Activated T-helper 17 cell treated with anti-CD3 and anti-CD28 coated beads, Interleukin-2, amount 50 U/mL, for 72 hours (primary cell): ENCODE data around the gene PXMP4. TPM values are rescaled to one million over a fixed set of nuclear protein-coding genes. Genes with fewer than 3 reads are reported as not detected.
"Not testable (repeated sequence)": the region's sequence is repeated elsewhere in the genome, so short reads cannot be mapped to it uniquely, and the experiment has no call there.

Experiments
- ATAC-seq: fragments of 150-1000 bp; cut with Tn5 transposase; replicated peaks from 2 replicates; pipeline ENCODE4 v1.10.0; 2021; ENCODE audit warnings: mild to moderate bottlenecking, moderate library complexity
- H3K27ac Mint-ChIP-seq: one replicate; pipeline ENCODE4 v1.8.0; 2022; ENCODE audit warnings: mixed read lengths
- H3K27me3 Mint-ChIP-seq: one replicate; pipeline ENCODE4 v1.8.0; 2022; ENCODE audit warnings: mixed read lengths
- H3K36me3 Mint-ChIP-seq: one replicate; pipeline ENCODE4 v1.8.0; 2022; ENCODE audit warnings: low read depth, mild to moderate bottlenecking, mixed read lengths
- H3K4me1 Mint-ChIP-seq: one replicate; pipeline ENCODE4 v1.8.0; 2022; ENCODE audit warnings: mixed read lengths
- H3K4me3 Mint-ChIP-seq: one replicate; pipeline ENCODE4 v1.8.0; 2022; ENCODE audit warnings: mild to moderate bottlenecking, mixed read lengths
- H3K9me3 Mint-ChIP-seq: one replicate; pipeline ENCODE4 v1.8.0; 2022; ENCODE audit warnings: mixed read lengths
- total RNA-seq, 2 donors: library from RNA; stranded (reverse); gene quantifications; one replicate each; pipeline ENCODE4 v1.2.3, GENCODE V29; 2022

The PXMP4 gene
- total RNA-seq = 1 to 10 TPM; 6.7 to 8.0 TPM

GRCh38 chr20:33719989-33720709, at the start of gene PXMP4:
Gene PXMP4 (minus strand): TSS chr20:33720310. CDS start chr20:33720207, 103 bp downstream.
- H3K4me1 Mint-ChIP-seq = peaks cover 9% of the 10 kb centered on the region
- H3K4me3 Mint-ChIP-seq = peak within 1 kb of the TSS; percentile 68
- H3K27ac Mint-ChIP-seq = peak within 1 kb of the TSS; percentile 49
- H3K27me3 Mint-ChIP-seq = no peaks in the 10 kb centered on the region
- peaks cover 6% of the 10 kb centered on the region for H3K36me3 Mint-ChIP-seq
- H3K9me3 Mint-ChIP-seq = peaks cover 4% of the 10 kb centered on the region
- peak; percentile 99 for ATAC-seq

- peaks cover 6% of the 10 kb centered on the region for H3K4me1 Mint-ChIP-seq
- no peak for ATAC-seq
- no peak overlapping the region for H3K4me3 Mint-ChIP-seq
- H3K9me3 Mint-ChIP-seq = no peaks in the 10 kb centered on the region
- no peak overlapping the region for H3K27ac Mint-ChIP-seq
- no peaks in the 10 kb centered on the region for H3K27me3 Mint-ChIP-seq
- peaks cover 40% of the 10 kb centered on the region for H3K36me3 Mint-ChIP-seq
Measured at GRCh38 chr20:33769043-33769442, 48.9 kb upstream of the PXMP4 start.

GRCh38 chr20:33767777-33768138, 47.6 kb upstream of the PXMP4 start:
- H3K4me1 Mint-ChIP-seq = peaks cover 2% of the 10 kb centered on the region
- H3K27ac Mint-ChIP-seq = no peak overlapping the region
- no peaks in the 10 kb centered on the region for H3K9me3 Mint-ChIP-seq
- H3K27me3 Mint-ChIP-seq = no peaks in the 10 kb centered on the region
- H3K4me3 Mint-ChIP-seq = no peak overlapping the region
- H3K36me3 Mint-ChIP-seq = peaks cover 37% of the 10 kb centered on the region
- ATAC-seq = no peak

- Mint-ChIP-seq H3K27ac (no peak overlapping the region), H3K36me3 (peaks cover 38% of the 10 kb centered on the region), H3K4me1 (no peaks in the 10 kb centered on the region), H3K27me3 (no peaks in the 10 kb centered on the region), H3K4me3 (no peak overlapping the region), H3K9me3 (no peaks in the 10 kb centered on the region)
- ATAC-seq = no peak
Measured at GRCh38 chr20:33766686-33767085, 46.6 kb upstream of the PXMP4 start.

GRCh38 chr20:33765592-33765991, 45.5 kb upstream of the PXMP4 start:
- H3K36me3 Mint-ChIP-seq = peaks cover 45% of the 10 kb centered on the region
- no peak overlapping the region for H3K27ac Mint-ChIP-seq
- H3K4me1 Mint-ChIP-seq = no peaks in the 10 kb centered on the region
- H3K27me3 Mint-ChIP-seq = no peaks in the 10 kb centered on the region
- H3K9me3 Mint-ChIP-seq = no peaks in the 10 kb centered on the region
- no peak overlapping the region for H3K4me3 Mint-ChIP-seq
- no peak for ATAC-seq

- Mint-ChIP-seq H3K27ac (no peak overlapping the region), H3K36me3 (peaks cover 46% of the 10 kb centered on the region), H3K4me1 (no peaks in the 10 kb centered on the region), H3K27me3 (no peaks in the 10 kb centered on the region), H3K4me3 (no peak overlapping the region), H3K9me3 (no peaks in the 10 kb centered on the region)
- no peak for ATAC-seq
Measured at GRCh38 chr20:33765099-33765498, 45.0 kb upstream of the PXMP4 start.

GRCh38 chr20:33761698-33762250, 41.7 kb upstream of the PXMP4 start:
- no peak overlapping the region for H3K27ac Mint-ChIP-seq
- ATAC-seq = no peak
- H3K27me3 Mint-ChIP-seq = no peaks in the 10 kb centered on the region
- H3K4me3 Mint-ChIP-seq = no peak overlapping the region
- peaks cover 63% of the 10 kb centered on the region for H3K36me3 Mint-ChIP-seq
- peaks cover 3% of the 10 kb centered on the region for H3K9me3 Mint-ChIP-seq
- H3K4me1 Mint-ChIP-seq = no peaks in the 10 kb centered on the region

GRCh38 chr20:33757458-33757857, 37.3 kb upstream of the PXMP4 start:
- Mint-ChIP-seq H3K4me1 (no peaks in the 10 kb centered on the region), H3K27ac (no peak overlapping the region), H3K36me3 (peaks cover 70% of the 10 kb centered on the region), H3K4me3 (no peak overlapping the region), H3K27me3 (no peaks in the 10 kb centered on the region), H3K9me3 (peaks cover 3% of the 10 kb centered on the region)
- no peak for ATAC-seq

- Mint-ChIP-seq H3K27me3 (no peaks in the 10 kb centered on the region), H3K27ac (no peak overlapping the region), H3K4me1 (no peaks in the 10 kb centered on the region), H3K4me3 (no peak overlapping the region), H3K36me3 (peaks cover 69% of the 10 kb centered on the region), H3K9me3 (peaks cover 3% of the 10 kb centered on the region)
- ATAC-seq = no peak
Measured at GRCh38 chr20:33757046-33757445, 36.9 kb upstream of the PXMP4 start.

GRCh38 chr20:33755936-33756490, 35.9 kb upstream of the PXMP4 start:
- H3K9me3 Mint-ChIP-seq, H3K4me1 Mint-ChIP-seq, H3K4me3 Mint-ChIP-seq, ATAC-seq, H3K27ac Mint-ChIP-seq, H3K27me3 Mint-ChIP-seq: not testable (repeated sequence)
- peaks cover 71% of the 10 kb centered on the region for H3K36me3 Mint-ChIP-seq

GRCh38 chr20:33753763-33754162, 33.7 kb upstream of the PXMP4 start:
- Mint-ChIP-seq H3K27ac (no peak overlapping the region), H3K4me1 (no peaks in the 10 kb centered on the region), H3K27me3 (no peaks in the 10 kb centered on the region), H3K4me3 (no peak overlapping the region), H3K9me3 (peaks cover 3% of the 10 kb centered on the region), H3K36me3 (peaks cover 74% of the 10 kb centered on the region)
- no peak for ATAC-seq

GRCh38 chr20:33753143-33753542, 33.0 kb upstream of the PXMP4 start:
- ATAC-seq = no peak
- Mint-ChIP-seq H3K36me3 (peaks cover 74% of the 10 kb centered on the region), H3K9me3 (peaks cover 3% of the 10 kb centered on the region), H3K27me3 (no peaks in the 10 kb centered on the region), H3K27ac (no peak overlapping the region), H3K4me3 (no peak overlapping the region), H3K4me1 (no peaks in the 10 kb centered on the region)

GRCh38 chr20:33751775-33752174, 31.7 kb upstream of the PXMP4 start:
- Mint-ChIP-seq H3K9me3 (no peaks in the 10 kb centered on the region), H3K27ac (no peak overlapping the region), H3K27me3 (no peaks in the 10 kb centered on the region), H3K36me3 (peaks cover 73% of the 10 kb centered on the region), H3K4me3 (no peak overlapping the region), H3K4me1 (peaks cover under 1% of the 10 kb centered on the region)
- no peak for ATAC-seq

- peak overlapping the region; percentile 31 for H3K27ac Mint-ChIP-seq
- H3K4me3 Mint-ChIP-seq = no peak overlapping the region
- H3K36me3 Mint-ChIP-seq = peaks cover 52% of the 10 kb centered on the region
- H3K27me3 Mint-ChIP-seq = no peaks in the 10 kb centered on the region
- no peaks in the 10 kb centered on the region for H3K9me3 Mint-ChIP-seq
- ATAC-seq = no peak
- H3K4me1 Mint-ChIP-seq = peaks cover 5% of the 10 kb centered on the region
Measured at GRCh38 chr20:33746325-33746998, 26.4 kb upstream of the PXMP4 start.
